ENCODE results near the gene DZANK1.
"Not testable (repeated sequence)": the region's sequence is repeated elsewhere in the genome, so short reads cannot be mapped to it uniquely, and the experiment has no call there.

Gene DZANK1

GRCh38 chr20:18372296-18372695 is 94.5 kb downstream of the DZANK1 start:
- no peak for DNase-seq

GRCh38 chr20:18364768-18365167 is 102.1 kb downstream of the DZANK1 start:
- DNase-seq: no peak

- no peak for DNase-seq
Measured at GRCh38 chr20:18363708-18364107, 103.1 kb downstream of the DZANK1 start.

GRCh38 chr20:18362916-18363315 is 103.9 kb downstream of the DZANK1 start:
- no peak for DNase-seq

GRCh38 chr20:18361678-18362077 is 105.2 kb downstream of the DZANK1 start:
- no peak for DNase-seq

GRCh38 chr20:18360635-18361034 is 106.2 kb downstream of the DZANK1 start:
- no peak for DNase-seq

GRCh38 chr20:18359854-18360253 is 107.0 kb downstream of the DZANK1 start:
- no peak for DNase-seq

- not testable (repeated sequence) for DNase-seq
Measured at GRCh38 chr20:18349749-18350148, 117.1 kb downstream of the DZANK1 start.
